GM19324 (cell line): ENCODE measurements around the gene LINS1.
A peak's percentile ranks its signal among the peaks of the same experiment; 100 is the strongest.

Experiments
- ATAC-seq: cut with Tn5 transposase; IDR thresholded peaks from one replicate; pipeline ENCODE4 v1.9.1; 2021; ENCODE audit warnings: mild to moderate bottlenecking, moderate library complexity; ENCODE audit not compliant: unreplicated experiment, low FRiP score

The LINS1 gene

GRCh38 chr15:100602064-100602822 lies at the start of gene LINS1, which contains the start of gene ASB7:
Gene LINS1 (minus strand): TSS chr15:100602184. CDS start chr15:100580842, 21,342 bp downstream.
Gene ASB7 (plus strand): TSS chr15:100602589. CDS start chr15:100612217, 9,628 bp downstream.
- peak; percentile 91 for ATAC-seq

GRCh38 chr15:100651253-100651652 lies 49.3 kb upstream of the LINS1 start:
- ATAC-seq: no peak

GRCh38 chr15:100650685-100651084 lies 48.7 kb upstream of the LINS1 start:
- no peak for ATAC-seq

GRCh38 chr15:100648951-100649350 lies 47.0 kb upstream of the LINS1 start:
- no peak for ATAC-seq

- ATAC-seq: no peak
Observed at GRCh38 chr15:100645671-100646070, 43.7 kb upstream of the LINS1 start.

- ATAC-seq: no peak
Observed at GRCh38 chr15:100642950-100643338, 41.0 kb upstream of the LINS1 start.

- no peak for ATAC-seq
Observed at GRCh38 chr15:100642213-100642949, 40.4 kb upstream of the LINS1 start.

- no peak for ATAC-seq
Observed at GRCh38 chr15:100638177-100638730, 36.3 kb upstream of the LINS1 start.

GRCh38 chr15:100635406-100636071 lies 33.6 kb upstream of the LINS1 start:
- no peak for ATAC-seq

GRCh38 chr15:100633763-100634075 lies 31.7 kb upstream of the LINS1 start:
- ATAC-seq: no peak

GRCh38 chr15:100631831-100632230 lies 29.8 kb upstream of the LINS1 start:
- ATAC-seq: no peak

GRCh38 chr15:100628746-100629145 lies 26.8 kb upstream of the LINS1 start:
- no peak for ATAC-seq

- peak; percentile 58 for ATAC-seq
Observed at GRCh38 chr15:100627789-100628395, 25.9 kb upstream of the LINS1 start.

- no peak for ATAC-seq
Observed at GRCh38 chr15:100623301-100623700, 21.3 kb upstream of the LINS1 start.

GRCh38 chr15:100616700-100617099 lies 14.7 kb upstream of the LINS1 start:
- no peak for ATAC-seq

- ATAC-seq: no peak
Observed at GRCh38 chr15:100615801-100616200, 13.8 kb upstream of the LINS1 start.

- no peak for ATAC-seq
Observed at GRCh38 chr15:100614918-100615317, 12.9 kb upstream of the LINS1 start.

- no peak for ATAC-seq
Observed at GRCh38 chr15:100614336-100614735, 12.4 kb upstream of the LINS1 start.

GRCh38 chr15:100613208-100613607 lies 11.2 kb upstream of the LINS1 start:
- no peak for ATAC-seq

- ATAC-seq: no peak
Observed at GRCh38 chr15:100612539-100612938, 10.6 kb upstream of the LINS1 start.
